ENCODE results near the gene LHFPL5.

LHFPL5 gene

DNA sequence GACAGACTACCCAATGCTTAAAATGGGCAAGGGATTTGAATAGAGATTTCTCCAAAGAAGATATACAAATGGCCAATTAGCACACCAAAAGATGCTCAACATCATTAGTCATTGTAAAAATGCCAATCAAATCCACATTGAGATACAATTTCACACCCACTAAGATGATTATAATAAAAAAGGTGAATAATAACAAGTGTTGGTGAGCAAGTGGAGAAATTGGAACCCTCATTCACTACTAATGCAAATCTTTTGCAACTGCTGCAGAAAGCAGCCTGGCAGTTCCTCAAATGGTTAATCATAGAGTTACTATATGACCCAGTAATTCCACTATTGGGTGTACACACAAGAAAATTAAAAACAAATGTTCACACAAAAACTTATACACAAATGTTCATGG is 12.4 kb downstream of the LHFPL5 start:
- no peak overlapping the region for H3K4me3 ChIP-seq (ENCODE audit: low read depth, low read length)
- no peak for DNase-seq (ENCODE audit: low read depth)
- TF ChIP-seq, protein P1, sequence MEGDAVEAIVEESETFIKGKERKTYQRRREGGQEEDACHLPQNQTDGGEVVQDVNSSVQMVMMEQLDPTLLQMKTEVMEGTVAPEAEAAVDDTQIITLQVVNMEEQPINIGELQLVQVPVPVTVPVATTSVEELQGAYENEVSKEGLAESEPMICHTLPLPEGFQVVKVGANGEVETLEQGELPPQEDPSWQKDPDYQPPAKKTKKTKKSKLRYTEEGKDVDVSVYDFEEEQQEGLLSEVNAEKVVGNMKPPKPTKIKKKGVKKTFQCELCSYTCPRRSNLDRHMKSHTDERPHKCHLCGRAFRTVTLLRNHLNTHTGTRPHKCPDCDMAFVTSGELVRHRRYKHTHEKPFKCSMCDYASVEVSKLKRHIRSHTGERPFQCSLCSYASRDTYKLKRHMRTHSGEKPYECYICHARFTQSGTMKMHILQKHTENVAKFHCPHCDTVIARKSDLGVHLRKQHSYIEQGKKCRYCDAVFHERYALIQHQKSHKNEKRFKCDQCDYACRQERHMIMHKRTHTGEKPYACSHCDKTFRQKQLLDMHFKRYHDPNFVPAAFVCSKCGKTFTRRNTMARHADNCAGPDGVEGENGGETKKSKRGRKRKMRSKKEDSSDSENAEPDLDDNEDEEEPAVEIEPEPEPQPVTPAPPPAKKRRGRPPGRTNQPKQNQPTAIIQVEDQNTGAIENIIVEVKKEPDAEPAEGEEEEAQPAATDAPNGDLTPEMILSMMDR (IDR thresholded peaks at IDR 0.05; ENCODE audit: low read depth, low read length, missing control alignments) = no peak

DNA sequence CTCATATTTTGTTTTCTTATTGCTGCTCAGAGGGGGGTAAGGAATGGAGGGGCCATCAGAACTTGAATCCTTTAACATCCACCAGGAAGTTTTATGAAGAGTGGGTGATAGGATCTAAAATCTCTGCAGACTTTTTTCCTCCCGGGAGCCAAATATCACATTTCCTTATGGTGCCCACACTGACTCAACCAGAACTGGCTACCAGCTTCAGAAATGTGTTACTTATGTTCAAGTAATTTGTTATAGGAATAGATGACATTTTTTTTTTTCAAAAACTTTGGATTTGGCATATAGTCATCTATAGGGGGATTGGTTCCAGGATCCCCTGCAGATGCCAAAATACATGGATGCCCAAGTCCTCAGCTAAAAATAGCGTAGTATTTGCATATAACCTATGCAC is 18.4 kb downstream of the LHFPL5 start:
- H3K4me3 ChIP-seq (ENCODE audit: low read depth, low read length) = no peak overlapping the region
- DNase-seq (ENCODE audit: low read depth) = no peak
- TF ChIP-seq, protein P1 (IDR thresholded peaks at IDR 0.05; ENCODE audit: low read depth, low read length, missing control alignments) = no peak

DNA sequence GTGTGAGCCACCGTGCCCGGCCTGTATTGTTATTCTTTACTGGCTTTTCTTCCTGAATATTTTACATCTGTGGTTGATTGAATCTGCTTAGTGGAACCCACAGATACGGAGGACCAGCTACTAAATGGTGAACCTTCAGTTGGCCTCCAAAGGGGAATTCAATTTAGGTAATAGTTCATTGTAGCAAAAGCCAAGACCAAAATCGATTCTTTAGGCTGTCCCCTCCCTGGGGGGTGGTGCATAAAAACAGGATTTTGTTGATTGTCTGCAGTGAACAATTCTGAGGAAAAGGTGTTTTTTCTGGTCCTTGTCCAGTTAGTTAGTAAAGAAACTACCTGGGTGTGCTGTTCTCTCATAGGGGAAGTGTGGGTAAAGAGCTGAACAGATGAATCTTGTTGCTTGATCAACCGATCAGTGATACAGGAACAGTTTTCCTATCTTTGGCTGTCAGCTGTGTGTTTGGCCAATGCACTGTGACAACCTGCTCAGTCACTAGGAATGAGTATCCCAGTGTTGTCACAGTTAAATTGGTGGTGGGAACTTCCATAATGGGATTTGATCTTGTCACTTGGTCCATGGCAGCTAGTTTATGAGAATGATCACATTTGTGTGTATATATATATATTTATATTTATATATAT is 19.5 kb downstream of the LHFPL5 start:
- TF ChIP-seq, protein P1 (IDR thresholded peaks at IDR 0.05; ENCODE audit: low read depth, low read length, missing control alignments) = no peak
- DNase-seq (ENCODE audit: low read depth) = no peak
- H3K4me3 ChIP-seq (ENCODE audit: low read depth, low read length) = no peak overlapping the region

DNA sequence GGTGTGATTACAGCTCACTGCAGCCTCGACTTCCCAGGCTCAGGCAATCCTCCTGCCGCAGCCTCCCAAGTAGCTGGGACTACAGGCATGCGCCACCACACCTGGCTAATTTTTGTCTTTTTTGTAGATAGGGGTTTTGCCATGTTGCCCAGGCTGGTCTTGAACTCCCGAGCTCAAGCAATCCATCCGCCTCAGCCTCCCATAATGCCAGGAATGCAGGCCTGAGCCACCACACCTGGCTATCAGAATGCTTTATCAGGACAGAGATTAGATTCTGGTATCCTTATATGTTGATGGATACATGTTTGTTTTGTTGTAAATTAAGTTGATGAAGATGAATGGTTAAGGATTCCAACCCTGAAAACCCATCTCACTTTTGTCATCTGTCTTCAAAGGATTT is 24.2 kb downstream of the LHFPL5 start:
- DNase-seq (ENCODE audit: low read depth) = no peak
- TF ChIP-seq, protein P1 (IDR thresholded peaks at IDR 0.05; ENCODE audit: low read depth, low read length, missing control alignments) = no peak
- no peak overlapping the region for H3K4me3 ChIP-seq (ENCODE audit: low read depth, low read length)

DNA sequence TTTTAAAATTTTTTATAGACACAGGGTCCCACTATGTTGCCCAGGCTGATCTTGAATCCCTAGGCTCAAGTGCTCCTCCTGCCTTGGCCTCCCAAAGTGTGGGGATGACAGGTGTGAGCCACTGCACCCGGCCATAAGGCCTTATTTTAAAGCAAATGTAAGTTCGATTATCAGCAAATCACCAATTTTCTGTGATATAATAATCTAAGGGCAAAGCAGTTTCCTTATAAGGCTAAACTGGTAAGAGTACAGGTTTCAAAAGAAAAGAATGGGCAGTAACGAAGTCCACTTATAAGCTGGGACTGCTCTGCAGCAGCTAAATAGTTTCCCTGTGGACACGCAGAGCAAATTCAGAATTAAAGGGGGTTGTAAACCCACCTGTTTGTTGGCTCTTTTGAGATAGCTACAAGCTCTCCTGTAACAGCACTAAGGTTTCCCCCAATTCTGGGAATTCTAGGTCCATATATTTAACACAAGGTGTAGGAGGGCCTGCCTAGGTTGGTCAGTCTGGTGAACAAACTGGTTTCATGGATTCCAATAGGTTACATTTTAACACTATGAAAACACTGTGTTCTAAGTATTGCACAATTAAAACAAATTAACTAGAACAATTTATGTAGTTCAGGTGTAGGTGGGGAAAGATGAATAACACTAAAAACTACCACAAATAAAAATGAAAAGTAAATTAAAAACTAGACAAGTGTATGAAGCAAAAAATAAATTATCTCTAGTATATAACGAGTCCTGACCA is 26.3 kb downstream of the LHFPL5 start:
- TF ChIP-seq, protein P1 (IDR thresholded peaks at IDR 0.05; ENCODE audit: low read depth, low read length, missing control alignments) = no peak
- no peak overlapping the region for H3K4me3 ChIP-seq (ENCODE audit: low read depth, low read length)
- DNase-seq (ENCODE audit: low read depth) = no peak

DNA sequence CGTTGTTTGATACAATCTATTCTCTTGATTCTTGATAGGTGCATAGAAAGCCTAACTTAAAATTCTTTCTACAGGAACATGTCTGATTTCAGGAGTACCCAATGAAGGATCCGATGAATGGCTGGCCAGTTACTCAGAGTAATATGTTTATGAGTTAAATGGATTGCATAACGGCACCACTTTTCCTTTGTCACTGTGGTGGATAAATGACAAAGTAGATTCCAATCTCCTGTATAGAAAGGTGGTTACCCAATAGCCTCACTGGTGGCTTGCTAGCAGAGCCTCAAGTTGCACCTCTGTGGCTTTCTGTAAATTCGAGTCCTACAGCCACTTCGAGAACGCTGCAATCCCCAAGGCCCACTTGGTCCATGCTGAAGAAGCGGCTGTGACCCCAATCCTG is 28.4 kb downstream of the LHFPL5 start:
- TF ChIP-seq, protein P1 (IDR thresholded peaks at IDR 0.05; ENCODE audit: low read depth, low read length, missing control alignments) = no peak
- H3K4me3 ChIP-seq (ENCODE audit: low read depth, low read length) = no peak overlapping the region
- no peak for DNase-seq (ENCODE audit: low read depth)

DNA sequence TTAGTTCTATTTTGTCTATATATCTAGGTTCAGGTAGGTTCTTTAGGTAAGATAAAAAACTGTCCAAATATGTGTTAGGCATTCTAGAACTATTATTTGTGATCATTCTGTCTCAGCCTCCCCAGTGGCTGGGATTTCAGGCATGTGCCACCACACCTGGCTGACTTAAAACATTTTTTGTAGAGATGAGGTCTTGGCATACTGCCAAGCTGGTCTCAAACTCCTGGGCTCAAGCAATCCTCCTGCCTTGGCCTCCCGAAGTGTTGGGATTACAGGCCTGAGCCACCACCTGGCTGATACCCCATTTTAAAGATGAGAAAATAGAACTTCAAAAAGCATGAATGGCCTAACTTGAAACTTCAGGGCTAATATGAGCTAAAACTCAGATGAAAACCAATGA is 33.9 kb downstream of the LHFPL5 start:
- no peak for DNase-seq (ENCODE audit: low read depth)

More for the DNA sequence above, 33.9 kb downstream of the LHFPL5 start:
- TF ChIP-seq, protein P1 (IDR thresholded peaks at IDR 0.05; ENCODE audit: low read depth, low read length, missing control alignments) = no peak
- no peak overlapping the region for H3K4me3 ChIP-seq (ENCODE audit: low read depth, low read length)
